Measurements from ENCODE around the gene SPR.

- TF ChIP-seq CTCF (conservative IDR thresholded peaks at IDR 0.05 in 1 of 2, IDR thresholded peaks at IDR 0.05 in 1 of 2; ENCODE audit: low read depth in 1 of 2, low read length in 2 of 2) (no peak), EZH2 (IDR thresholded peaks at IDR 0.05; ENCODE audit: low read length, missing control alignments) (no peak)
Observed at GRCh38 chr2:72926811-72927465, 39.7 kb downstream of the SPR start.

All from fibroblast of lung (primary cell).